GM13977 (cell line): ENCODE results near the gene ECD.
"Not testable (repeated sequence)": the region's sequence is repeated elsewhere in the genome, so short reads cannot be mapped to it uniquely, and the experiment has no call there.

Source experiments
- DNase-seq: peaks from one replicate; pipeline ENCODE4 v3.0.0; 2012; ENCODE audit warnings: low spot score
- in situ Hi-C: fragments of 300-500 bp; cut with MboI; formaldehyde crosslinking; loops from one replicate; pipeline ENCODE4 v1.12.0; 2022; ENCODE audit warnings: low sequenced_read_pairs, low pct_unique_long_range_greater_than_20kb, mixed read lengths, inconsistent platforms; ENCODE audit not compliant: unreplicated experiment
- TF ChIP-seq, protein P1 (sequence below): IDR thresholded peaks from 2 replicates; pipeline ENCODE4 v1.5.1; 2012; ENCODE audit warnings: mild to moderate bottlenecking, control low read depth; ENCODE audit not compliant: insufficient read depth; ENCODE audit errors: extremely low read depth, missing control alignments

The ECD gene

GRCh38 chr10:73126343-73126742 is 41.5 kb downstream of the ECD start:
- DNase-seq: no peak
- in situ Hi-C loops: no loop called here

GRCh38 chr10:73119952-73120351 is 47.9 kb downstream of the ECD start:
- in situ Hi-C loops: no loop called here
- TF ChIP-seq, protein P1, sequence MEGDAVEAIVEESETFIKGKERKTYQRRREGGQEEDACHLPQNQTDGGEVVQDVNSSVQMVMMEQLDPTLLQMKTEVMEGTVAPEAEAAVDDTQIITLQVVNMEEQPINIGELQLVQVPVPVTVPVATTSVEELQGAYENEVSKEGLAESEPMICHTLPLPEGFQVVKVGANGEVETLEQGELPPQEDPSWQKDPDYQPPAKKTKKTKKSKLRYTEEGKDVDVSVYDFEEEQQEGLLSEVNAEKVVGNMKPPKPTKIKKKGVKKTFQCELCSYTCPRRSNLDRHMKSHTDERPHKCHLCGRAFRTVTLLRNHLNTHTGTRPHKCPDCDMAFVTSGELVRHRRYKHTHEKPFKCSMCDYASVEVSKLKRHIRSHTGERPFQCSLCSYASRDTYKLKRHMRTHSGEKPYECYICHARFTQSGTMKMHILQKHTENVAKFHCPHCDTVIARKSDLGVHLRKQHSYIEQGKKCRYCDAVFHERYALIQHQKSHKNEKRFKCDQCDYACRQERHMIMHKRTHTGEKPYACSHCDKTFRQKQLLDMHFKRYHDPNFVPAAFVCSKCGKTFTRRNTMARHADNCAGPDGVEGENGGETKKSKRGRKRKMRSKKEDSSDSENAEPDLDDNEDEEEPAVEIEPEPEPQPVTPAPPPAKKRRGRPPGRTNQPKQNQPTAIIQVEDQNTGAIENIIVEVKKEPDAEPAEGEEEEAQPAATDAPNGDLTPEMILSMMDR: no peak
- no peak for DNase-seq

More at GRCh38 chr10:73126343-73126742, 41.5 kb downstream of the ECD start:
- TF ChIP-seq, protein P1: no peak

DNA sequence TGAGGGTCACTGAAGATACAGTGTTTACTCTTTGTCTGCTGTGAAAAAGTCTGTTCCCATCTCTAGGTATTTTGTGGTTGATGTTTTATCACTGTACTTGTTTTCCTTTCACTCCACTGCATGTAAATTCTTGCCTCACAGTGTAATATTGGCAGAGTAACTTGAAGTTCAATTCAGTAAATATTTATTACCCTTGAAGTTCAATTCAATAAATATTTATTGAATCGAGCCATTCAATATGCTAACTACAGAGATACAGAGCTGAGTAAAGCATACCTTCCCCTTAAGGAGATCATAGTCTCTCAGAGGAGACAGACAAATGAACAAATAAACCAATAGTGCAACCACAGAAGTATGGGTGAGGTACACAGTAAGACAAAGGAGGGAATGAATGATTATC is 48.4 kb downstream of the ECD start:
- in situ Hi-C loops: no loop called here
- no peak for DNase-seq
- TF ChIP-seq, protein P1: no peak

- peak; percentile 75 for DNase-seq
- TF ChIP-seq, protein P1: no peak
- in situ Hi-C loops: no loop called here
These were observed 49.6 kb downstream of the ECD start for GRCh38 chr10:73117976-73118743.

- in situ Hi-C loops: no loop called here
- TF ChIP-seq, protein P1: no peak
- no peak for DNase-seq
These were observed 51.8 kb downstream of the ECD start for GRCh38 chr10:73116017-73116416.

- DNase-seq: no peak
- TF ChIP-seq, protein P1: no peak
- in situ Hi-C loops: no loop called here
These were observed 54.3 kb downstream of the ECD start for GRCh38 chr10:73113551-73113950.

- in situ Hi-C loops, DNase-seq: not testable (repeated sequence)
These were observed 55.8 kb downstream of the ECD start for GRCh38 chr10:73112032-73112431.
